ENCODE measurements around the gene CRHR2.

The CRHR2 gene

GRCh38 chr7:30650421-30650808, 31.8 kb downstream of the CRHR2 start:
- no peaks in the 10 kb centered on the region for H3K27me3 ChIP-seq (ENCODE audit: insufficient read depth, poor library complexity, severe bottlenecking)
- no peak for DNase-seq (ENCODE audit: low read depth in 1 of 2, low spot score in 1 of 2)
- TF ChIP-seq CTCF (IDR thresholded peaks at IDR 0.05; ENCODE audit: insufficient read depth, low read length), result no peak
- TF ChIP-seq GABPA (IDR thresholded peaks at IDR 0.05; ENCODE audit: low read depth), result no peak
- TF ChIP-seq, protein P1, sequence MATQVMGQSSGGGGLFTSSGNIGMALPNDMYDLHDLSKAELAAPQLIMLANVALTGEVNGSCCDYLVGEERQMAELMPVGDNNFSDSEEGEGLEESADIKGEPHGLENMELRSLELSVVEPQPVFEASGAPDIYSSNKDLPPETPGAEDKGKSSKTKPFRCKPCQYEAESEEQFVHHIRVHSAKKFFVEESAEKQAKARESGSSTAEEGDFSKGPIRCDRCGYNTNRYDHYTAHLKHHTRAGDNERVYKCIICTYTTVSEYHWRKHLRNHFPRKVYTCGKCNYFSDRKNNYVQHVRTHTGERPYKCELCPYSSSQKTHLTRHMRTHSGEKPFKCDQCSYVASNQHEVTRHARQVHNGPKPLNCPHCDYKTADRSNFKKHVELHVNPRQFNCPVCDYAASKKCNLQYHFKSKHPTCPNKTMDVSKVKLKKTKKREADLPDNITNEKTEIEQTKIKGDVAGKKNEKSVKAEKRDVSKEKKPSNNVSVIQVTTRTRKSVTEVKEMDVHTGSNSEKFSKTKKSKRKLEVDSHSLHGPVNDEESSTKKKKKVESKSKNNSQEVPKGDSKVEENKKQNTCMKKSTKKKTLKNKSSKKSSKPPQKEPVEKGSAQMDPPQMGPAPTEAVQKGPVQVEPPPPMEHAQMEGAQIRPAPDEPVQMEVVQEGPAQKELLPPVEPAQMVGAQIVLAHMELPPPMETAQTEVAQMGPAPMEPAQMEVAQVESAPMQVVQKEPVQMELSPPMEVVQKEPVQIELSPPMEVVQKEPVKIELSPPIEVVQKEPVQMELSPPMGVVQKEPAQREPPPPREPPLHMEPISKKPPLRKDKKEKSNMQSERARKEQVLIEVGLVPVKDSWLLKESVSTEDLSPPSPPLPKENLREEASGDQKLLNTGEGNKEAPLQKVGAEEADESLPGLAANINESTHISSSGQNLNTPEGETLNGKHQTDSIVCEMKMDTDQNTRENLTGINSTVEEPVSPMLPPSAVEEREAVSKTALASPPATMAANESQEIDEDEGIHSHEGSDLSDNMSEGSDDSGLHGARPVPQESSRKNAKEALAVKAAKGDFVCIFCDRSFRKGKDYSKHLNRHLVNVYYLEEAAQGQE (IDR thresholded peaks at IDR 0.05; ENCODE audit: insufficient replicate concordance, low read depth), result no peak
- TF ChIP-seq SPI1 (IDR thresholded peaks at IDR 0.05; ENCODE audit: borderline replicate concordance, low read depth), result no peak
- TF ChIP-seq POLR2AphosphoS5 (IDR thresholded peaks at IDR 0.05; ENCODE audit: low read depth), result no peak
- no peak overlapping the region for H3K27ac ChIP-seq (replicated peaks)
- H3K4me3 ChIP-seq (replicated peaks; ENCODE audit: insufficient read depth, low read length), result no peak overlapping the region

DNA sequence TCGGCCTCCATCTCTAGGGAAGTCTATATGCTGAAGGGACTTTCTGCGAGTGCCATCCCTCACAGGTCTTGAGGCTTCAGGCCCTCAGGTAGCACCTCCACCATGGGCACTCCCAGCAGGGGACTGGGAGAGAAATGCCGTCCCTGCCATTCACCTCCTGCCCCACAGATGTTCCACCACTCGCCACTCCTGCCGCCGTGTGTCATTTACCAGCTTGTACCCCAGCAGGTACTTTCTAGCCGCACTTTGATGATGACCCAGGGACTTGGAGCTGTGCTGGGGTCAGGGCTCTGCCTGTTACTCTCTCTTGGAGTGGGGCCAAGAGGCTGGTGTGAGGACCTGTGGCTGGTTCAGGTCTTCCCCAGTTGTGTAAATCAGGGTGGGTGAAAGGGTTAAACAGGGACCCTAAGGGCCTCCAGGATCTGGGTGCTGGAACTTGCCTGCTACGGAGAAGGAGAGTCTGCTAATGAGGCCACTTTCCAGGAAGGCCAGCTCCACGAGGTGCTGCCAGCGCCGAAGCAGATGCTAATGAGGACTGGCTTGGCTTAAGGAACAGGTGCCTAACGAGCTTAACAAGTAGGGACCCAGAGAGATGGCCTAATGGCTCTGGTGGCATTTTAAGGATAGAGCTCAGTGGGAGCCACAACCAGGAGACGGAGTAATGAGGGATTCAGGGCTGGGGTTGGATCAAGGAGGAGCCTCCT, 32.4 kb downstream of the CRHR2 start:
- Histone ChIP-seq H3K27me3 (ENCODE audit: insufficient read depth, poor library complexity, severe bottlenecking) (no peaks in the 10 kb centered on the region), H3K27ac (replicated peaks) (no peak overlapping the region), H3K4me3 (replicated peaks; ENCODE audit: insufficient read depth, low read length) (no peak overlapping the region)
- no peak for TF ChIP-seq GABPA (IDR thresholded peaks at IDR 0.05; ENCODE audit: low read depth)
- no peak for TF ChIP-seq POLR2AphosphoS5 (IDR thresholded peaks at IDR 0.05; ENCODE audit: low read depth)
- TF ChIP-seq CTCF (IDR thresholded peaks at IDR 0.05; ENCODE audit: insufficient read depth, low read length), result no peak
- TF ChIP-seq, protein P1 (IDR thresholded peaks at IDR 0.05; ENCODE audit: insufficient replicate concordance, low read depth), result no peak
- no peak for TF ChIP-seq SPI1 (IDR thresholded peaks at IDR 0.05; ENCODE audit: borderline replicate concordance, low read depth)
- no peak for DNase-seq (ENCODE audit: low read depth in 1 of 2, low spot score in 1 of 2)

DNA sequence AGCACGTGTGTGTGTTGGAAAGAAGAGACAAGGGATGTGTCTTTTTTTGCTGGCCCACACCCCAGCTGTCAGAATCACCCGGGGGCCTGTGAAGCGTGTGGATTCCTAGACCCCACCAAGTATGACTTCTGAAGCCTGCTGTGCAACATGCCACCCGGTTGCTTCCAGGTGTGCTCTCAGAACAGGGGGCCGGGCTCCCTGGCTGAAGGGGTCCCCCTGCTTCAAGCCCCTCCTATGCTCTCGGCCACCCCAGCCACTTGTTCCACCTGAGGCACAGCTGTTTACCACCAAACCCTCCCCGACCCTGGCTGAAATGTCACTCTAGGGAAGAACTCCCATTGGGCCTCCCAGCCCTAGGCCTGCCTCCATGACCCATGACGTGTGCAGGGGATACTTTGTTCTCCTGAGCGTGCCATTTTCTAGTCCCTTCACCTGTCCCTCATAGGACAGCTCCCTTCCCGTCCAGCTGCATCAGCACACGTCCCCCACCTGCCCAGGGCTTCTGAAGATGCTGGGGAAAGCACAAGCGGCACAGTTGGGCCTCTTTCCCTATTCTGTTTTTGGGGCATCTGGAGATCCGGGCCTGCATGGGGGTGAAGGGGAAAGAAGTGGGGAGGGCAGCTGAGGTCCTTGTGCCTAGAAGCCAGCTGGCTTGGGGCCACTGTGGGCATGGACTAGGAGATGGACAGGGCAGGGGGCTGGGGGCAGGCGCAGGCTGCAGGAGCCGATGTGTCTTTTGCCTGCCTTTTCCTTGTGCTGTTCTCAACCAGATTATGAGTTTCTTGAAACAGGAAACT, 33.3 kb downstream of the CRHR2 start:
- Histone ChIP-seq H3K27me3 (ENCODE audit: insufficient read depth, poor library complexity, severe bottlenecking) (no peaks in the 10 kb centered on the region), H3K4me3 (replicated peaks; ENCODE audit: insufficient read depth, low read length) (no peak overlapping the region), H3K27ac (replicated peaks) (no peak overlapping the region)
- DNase-seq (ENCODE audit: low read depth in 1 of 2, low spot score in 1 of 2), result no peak
- TF ChIP-seq CTCF (IDR thresholded peaks at IDR 0.05; ENCODE audit: insufficient read depth, low read length) (no peak), POLR2AphosphoS5 (IDR thresholded peaks at IDR 0.05; ENCODE audit: low read depth) (no peak), SPI1 (IDR thresholded peaks at IDR 0.05; ENCODE audit: borderline replicate concordance, low read depth) (no peak), GABPA (IDR thresholded peaks at IDR 0.05; ENCODE audit: low read depth) (no peak)
- TF ChIP-seq, protein P1 (IDR thresholded peaks at IDR 0.05; ENCODE audit: insufficient replicate concordance, low read depth), result no peak

Measured in HL-60 (cell line).